GM19240 (cell line): ENCODE results near the gene SPRY4.
"Not testable (repeated sequence)": the region's sequence is repeated elsewhere in the genome, so short reads cannot be mapped to it uniquely, and the experiment has no call there.

ENCODE experiments used
- DNase-seq: peaks from one replicate; pipeline ENCODE4 v3.0.0; 2011; ENCODE audit warnings: low spot score; ENCODE audit not compliant: insufficient read length

Gene SPRY4

GRCh38 chr5:142339781-142340180 lies 15.0 kb upstream of the SPRY4 start:
- no peak for DNase-seq

- DNase-seq, result no peak
Observed at GRCh38 chr5:142334538-142334937, 9.7 kb upstream of the SPRY4 start.

- not testable (repeated sequence) for DNase-seq
Observed at GRCh38 chr5:142333749-142334148, 8.9 kb upstream of the SPRY4 start.

GRCh38 chr5:142330444-142330843 lies 5.6 kb upstream of the SPRY4 start:
- no peak for DNase-seq

- no peak for DNase-seq
Observed at GRCh38 chr5:142330026-142330425, 5.2 kb upstream of the SPRY4 start.

GRCh38 chr5:142327111-142327842 lies 2.5 kb upstream of the SPRY4 start:
- DNase-seq, result no peak

GRCh38 chr5:142326480-142326938 lies 1.7 kb upstream of the SPRY4 start:
- no peak for DNase-seq

GRCh38 chr5:142325725-142326479 lies 1.1 kb upstream of the SPRY4 start:
- no peak for DNase-seq

GRCh38 chr5:142324136-142324870 lies 518 bp downstream of the SPRY4 start:
- no peak for DNase-seq

- no peak for DNase-seq
Observed at GRCh38 chr5:142323480-142324135, 1.2 kb downstream of the SPRY4 start.

- no peak for DNase-seq
Observed at GRCh38 chr5:142322747-142323479, 1.9 kb downstream of the SPRY4 start.

GRCh38 chr5:142322403-142322746 lies 2.4 kb downstream of the SPRY4 start:
- no peak for DNase-seq

GRCh38 chr5:142320851-142321560 lies 3.8 kb downstream of the SPRY4 start:
- no peak for DNase-seq

- no peak for DNase-seq
Observed at GRCh38 chr5:142320430-142320738, 4.4 kb downstream of the SPRY4 start.

GRCh38 chr5:142319560-142320429 lies 5.0 kb downstream of the SPRY4 start:
- no peak for DNase-seq

- DNase-seq, result no peak
Observed at GRCh38 chr5:142319105-142319504, 5.7 kb downstream of the SPRY4 start.

GRCh38 chr5:142317753-142318152 lies 7.1 kb downstream of the SPRY4 start:
- DNase-seq, result no peak

GRCh38 chr5:142317173-142317572 lies 7.6 kb downstream of the SPRY4 start:
- DNase-seq, result no peak

- no peak for DNase-seq
Observed at GRCh38 chr5:142316681-142317080, 8.1 kb downstream of the SPRY4 start.

- DNase-seq, result no peak
Observed at GRCh38 chr5:142316051-142316450, 8.8 kb downstream of the SPRY4 start.
